Hematopoietic multipotent progenitor cell treated with erythropoietin and hydrocortisone succinate and interleukin-3 and kit ligand, for 17 days (in vitro differentiated cells): Measurements from ENCODE around the gene DOCK7.
A peak's percentile ranks its signal among the peaks of the same experiment; 100 is the strongest.
"Not testable (repeated sequence)": the region's sequence is repeated elsewhere in the genome, so short reads cannot be mapped to it uniquely, and the experiment has no call there.

Experiments
- DNase-seq: peaks from one replicate; pipeline ENCODE4 v3.0.0-alpha.2; 2015; ENCODE audit warnings: low spot score

The DOCK7 gene, protein sequence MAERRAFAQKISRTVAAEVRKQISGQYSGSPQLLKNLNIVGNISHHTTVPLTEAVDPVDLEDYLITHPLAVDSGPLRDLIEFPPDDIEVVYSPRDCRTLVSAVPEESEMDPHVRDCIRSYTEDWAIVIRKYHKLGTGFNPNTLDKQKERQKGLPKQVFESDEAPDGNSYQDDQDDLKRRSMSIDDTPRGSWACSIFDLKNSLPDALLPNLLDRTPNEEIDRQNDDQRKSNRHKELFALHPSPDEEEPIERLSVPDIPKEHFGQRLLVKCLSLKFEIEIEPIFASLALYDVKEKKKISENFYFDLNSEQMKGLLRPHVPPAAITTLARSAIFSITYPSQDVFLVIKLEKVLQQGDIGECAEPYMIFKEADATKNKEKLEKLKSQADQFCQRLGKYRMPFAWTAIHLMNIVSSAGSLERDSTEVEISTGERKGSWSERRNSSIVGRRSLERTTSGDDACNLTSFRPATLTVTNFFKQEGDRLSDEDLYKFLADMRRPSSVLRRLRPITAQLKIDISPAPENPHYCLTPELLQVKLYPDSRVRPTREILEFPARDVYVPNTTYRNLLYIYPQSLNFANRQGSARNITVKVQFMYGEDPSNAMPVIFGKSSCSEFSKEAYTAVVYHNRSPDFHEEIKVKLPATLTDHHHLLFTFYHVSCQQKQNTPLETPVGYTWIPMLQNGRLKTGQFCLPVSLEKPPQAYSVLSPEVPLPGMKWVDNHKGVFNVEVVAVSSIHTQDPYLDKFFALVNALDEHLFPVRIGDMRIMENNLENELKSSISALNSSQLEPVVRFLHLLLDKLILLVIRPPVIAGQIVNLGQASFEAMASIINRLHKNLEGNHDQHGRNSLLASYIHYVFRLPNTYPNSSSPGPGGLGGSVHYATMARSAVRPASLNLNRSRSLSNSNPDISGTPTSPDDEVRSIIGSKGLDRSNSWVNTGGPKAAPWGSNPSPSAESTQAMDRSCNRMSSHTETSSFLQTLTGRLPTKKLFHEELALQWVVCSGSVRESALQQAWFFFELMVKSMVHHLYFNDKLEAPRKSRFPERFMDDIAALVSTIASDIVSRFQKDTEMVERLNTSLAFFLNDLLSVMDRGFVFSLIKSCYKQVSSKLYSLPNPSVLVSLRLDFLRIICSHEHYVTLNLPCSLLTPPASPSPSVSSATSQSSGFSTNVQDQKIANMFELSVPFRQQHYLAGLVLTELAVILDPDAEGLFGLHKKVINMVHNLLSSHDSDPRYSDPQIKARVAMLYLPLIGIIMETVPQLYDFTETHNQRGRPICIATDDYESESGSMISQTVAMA (N-terminal part only)

DNA sequence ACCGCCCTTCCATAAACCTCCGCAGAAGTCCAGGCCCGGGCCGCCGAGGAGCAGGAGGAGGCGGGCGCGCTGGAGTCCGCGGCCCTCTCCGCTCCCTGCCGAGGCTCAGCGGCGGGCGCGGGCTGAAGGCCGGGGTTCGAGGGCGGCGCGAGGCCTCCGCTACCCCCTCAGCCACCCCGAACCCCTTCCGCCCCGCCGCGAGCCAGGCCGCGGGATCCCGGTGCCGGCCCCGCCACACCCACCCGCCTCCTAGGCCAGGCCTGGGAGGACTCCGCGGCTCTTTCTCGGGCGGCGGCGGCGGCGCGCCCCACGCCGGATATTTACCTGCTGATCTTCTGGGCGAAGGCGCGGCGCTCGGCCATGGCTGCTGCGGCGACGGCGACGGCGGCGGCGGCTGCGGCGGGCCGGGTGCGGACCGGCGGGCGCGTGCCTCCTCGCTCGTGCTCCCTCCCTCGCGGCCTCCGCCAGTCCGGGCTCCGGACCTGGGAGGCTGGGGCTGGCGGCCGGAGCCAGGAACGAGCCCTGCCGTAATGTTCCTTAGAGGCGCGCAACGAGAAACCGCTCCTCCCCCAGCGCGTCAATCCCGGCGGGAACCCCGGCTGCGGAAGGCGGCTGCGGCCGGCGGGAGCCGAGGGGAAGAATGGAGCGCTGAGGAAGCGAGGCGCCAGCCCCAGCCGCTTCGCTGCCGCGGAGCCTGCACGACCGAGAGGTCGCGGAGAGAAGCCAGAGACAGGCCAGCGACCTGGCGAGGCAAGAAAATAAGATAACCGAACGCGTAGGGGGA is at the start of gene DOCK7:
TSS of gene DOCK7 (minus strand) at position 484 of the 784 bp plus-strand sequence. CDS start at position 362, 122 bp downstream.
- peak; percentile 62 for DNase-seq

DNA sequence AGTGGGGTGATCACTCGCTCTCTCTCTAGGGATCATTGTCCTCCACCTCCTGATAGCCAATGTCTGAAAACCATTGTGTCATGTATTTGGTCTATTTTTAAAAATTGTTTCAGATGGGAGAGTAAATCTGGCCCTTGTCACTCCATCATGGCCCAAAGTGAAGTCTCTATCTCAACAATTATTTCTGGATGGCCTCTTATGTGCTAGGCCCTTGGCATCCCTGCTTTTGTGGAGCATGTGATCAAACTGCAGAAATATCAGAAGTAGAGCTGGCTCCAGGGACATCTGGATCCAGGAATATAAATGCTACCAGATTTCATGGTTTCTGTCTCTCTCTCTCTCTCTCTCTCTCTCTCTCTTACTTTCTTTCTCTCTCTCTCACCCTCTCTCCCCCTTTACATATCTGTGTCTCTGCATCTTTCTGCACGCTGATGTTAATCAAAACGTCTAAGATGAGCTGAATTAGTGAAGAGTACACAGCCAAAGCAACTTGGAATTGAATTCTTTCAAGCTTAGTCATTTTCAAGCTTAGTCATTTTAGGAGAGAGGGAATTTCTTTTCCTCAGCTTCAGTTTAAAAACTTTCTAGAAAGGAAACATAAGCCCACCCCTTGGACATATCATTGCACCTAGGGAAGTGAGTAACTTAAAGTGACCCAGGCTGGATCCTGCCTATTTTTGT is 47.4 kb upstream of the DOCK7 start:
- no peak for DNase-seq

DNA sequence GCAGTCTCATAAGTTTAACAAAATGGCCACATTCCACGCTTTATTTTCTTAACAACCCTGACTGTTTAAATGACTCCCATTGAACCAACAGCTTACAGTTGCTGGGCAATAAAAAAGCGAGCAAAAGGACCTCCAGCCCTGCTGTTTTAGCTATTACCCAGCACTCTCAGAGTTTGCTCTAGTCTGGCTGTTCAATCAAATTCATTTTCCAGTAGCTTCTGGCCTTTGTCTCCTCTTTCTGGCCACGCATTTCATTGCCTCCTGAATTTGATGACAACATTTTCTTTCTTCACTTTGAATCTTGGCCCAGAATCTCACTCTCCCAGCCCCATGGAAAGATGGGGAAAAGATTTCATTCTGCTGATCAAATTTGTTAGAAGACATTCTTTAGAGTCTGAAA is 44.1 kb upstream of the DOCK7 start:
- DNase-seq = no peak

DNA sequence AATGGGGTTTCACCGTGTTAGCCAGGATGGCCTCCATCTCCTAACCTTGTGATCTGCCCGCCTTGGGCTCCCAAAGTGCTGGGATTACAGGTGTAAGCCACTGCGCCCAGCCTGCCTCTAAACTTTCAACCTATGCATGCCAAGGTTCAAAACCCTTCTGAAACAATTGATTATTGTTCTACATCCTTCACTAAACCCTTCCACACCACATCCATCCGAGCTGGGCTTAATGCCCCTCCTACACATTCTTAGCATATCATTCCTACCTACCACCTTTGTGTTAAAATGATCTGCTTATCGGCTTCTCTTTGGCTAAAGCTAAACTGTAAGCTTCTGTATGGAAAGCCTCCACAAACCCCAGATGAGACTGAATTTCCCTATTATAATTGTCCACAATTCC is 40.8 kb upstream of the DOCK7 start:
- DNase-seq = no peak

DNA sequence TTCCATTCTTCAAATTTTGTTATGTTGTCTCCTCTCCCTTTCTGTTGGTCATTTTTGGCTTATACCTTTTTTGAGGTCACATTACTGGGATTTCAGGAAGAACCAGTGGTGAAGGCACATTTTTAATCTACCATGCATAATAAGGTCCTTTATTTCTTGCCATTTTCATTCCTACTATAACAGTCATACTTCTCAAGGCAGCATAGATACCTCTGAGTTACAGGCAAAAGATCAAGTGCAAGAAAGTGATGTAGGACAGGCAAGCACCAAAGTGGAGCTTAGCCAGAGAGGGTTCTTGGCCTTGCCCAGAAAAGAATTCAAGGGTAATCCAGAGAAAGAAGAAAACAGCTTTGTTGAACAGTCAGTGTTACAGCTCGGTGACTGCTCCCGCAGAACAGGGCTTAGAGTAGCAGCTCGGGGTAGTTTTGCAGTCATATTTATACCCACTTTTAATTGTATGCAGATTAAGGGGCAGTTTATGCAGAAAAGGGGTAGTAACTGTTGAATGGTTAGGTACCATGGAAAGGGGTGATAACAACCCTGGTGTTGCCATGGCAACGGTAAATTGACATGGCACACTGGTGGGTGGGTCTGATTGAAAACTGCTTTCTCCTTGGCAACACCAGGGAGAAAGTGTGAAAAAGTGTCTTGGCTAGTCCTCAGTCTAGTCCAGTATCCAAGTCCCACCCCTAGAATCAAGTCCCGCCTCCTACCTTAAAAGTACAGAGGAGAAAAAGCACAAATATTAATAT is 39.6 kb upstream of the DOCK7 start:
- no peak for DNase-seq

DNA sequence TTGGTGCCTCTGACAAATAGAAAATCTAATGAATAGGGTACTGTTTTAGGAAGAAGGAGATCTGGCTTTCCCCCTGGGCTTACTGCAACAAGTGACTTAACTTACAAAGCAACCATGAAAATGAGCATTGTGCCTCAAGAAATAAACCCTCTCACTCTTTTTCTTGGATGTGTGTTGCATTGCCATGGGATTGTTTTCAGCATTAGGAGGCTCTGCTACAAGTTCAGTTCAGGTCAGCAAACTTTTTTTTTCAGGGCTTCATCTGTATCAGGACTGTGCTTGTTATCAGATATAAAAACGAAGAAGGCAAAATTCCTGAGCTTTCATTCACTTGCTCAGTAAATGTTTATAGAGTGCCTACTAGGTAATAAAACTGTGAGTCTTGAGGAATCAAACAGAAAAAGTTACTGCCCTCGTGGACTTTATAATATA is 37.8 kb upstream of the DOCK7 start:
- DNase-seq = no peak

DNA sequence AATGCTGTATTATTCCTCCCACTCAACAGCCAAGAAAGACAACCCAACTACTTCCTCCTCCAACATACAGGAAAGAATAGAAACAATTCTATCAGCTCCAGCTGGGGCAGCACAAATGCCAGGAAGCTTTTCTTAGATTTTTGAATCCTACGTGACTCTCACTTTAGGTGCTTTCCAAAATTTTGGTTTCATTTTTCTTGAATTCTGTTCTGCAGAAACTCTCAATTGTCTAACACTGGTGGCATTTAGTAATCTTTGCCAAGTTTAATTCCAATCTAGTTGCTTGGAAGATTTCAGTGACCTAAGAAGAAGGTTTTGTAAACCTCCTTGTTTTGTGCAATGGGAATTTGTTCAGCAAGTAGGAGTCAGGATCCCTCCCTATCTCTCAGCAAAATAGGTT is 37.1 kb upstream of the DOCK7 start:
- DNase-seq = no peak

DNA sequence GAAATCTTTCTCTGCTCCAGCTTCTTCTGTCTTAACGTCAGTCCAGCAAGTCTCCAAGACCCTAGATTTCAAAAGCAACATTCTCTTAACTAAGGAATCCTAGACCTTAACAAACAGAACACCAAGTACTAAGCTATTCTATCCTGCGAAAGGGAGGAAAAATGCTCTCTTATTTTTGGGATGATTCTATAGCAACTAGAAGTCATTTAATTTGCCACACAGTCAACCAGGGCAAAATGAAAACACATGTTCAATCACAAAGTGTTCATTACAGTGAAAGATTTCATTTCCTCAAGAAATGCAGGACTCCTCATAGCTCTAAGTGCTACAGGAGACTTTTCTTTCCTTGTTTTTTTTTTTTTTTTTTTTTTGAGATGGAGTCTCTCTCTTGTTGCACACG is 36.2 kb upstream of the DOCK7 start:
- no peak for DNase-seq

DNA sequence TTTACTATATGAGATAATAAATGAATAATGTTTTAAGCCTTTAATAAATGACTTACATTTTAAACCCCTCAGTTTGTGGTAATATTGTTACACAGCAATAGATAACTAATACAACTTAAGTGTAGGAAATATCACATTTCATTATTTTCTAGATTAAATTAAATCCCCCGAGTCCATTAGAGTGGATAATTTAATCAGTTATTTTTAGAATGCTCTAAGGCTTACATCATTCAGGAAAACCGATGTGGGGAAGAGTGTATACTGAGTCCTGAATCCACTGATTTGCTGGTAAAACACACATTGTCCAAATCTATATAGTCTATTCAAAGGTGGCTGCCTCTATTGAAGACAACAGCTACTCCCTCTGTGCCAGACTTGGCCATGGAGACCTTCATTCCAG is 35.7 kb upstream of the DOCK7 start:
- DNase-seq = no peak

DNA sequence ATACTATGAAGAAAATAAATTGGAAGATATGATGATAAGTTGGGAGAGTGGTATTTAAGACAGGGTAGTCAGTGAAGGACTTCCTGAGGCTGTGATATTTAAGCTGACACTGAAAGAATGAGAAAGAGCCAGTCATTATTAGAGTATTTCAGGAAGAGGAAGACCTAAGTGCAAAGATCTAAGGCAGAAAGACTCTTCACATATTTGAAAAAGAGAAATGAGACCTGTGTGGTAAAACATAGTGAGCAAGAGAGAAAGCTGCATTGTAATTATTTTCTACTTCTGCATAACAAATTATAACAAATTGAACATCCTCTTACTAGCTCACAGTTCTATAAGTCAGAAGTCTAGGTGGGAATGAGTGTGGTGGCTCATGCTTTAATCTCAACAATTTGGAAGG is 34.6 kb upstream of the DOCK7 start:
- no peak for DNase-seq

DNA sequence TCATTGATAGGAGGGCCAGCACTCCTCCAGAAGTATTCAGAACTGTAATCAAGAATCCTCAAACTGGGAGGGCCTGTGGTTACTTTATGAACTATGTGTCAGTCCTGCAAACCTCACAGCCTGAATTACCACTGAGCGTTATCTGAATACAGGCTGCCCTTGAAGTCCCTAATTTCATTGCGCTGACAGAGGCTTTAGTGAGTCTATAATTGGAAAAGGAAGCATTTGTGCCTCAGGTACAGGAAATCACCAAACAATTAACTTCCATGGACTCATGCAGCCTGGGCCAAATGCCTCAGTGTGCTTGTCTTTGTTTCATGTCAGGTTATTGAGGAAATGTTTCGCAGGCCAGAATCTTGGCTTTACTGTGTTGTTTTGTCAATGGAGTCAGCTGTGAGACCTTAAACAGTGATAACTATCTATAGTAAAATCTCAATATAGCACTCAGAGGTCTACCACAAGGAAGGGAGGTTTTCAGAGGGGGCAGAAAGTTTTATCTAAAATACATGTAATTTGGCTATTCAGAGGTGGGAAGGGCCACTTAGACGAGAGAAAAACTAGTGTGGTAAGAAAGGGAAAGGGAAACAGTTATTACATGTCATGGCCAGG is 32.9 kb upstream of the DOCK7 start:
- no peak for DNase-seq

DNA sequence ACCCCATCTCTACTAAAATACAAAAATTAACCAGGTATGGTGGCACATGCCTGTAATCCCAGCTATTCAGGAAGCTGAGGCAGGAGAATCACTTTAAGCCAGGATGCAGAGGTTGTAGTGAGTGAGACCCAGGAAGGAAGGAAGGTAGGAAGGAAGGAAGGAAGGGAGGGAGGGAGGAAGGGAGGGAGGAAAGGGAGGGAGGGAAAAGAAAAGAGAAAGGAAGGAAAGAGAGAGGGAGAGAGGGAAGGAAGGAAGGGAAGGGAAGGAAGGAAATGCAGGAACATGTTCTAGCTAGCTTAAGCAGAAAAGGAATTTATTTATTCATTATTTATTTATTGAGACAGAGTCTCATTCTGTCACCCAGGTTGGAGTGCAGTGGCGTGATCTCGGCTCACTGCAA is 30.2 kb upstream of the DOCK7 start:
- not testable (repeated sequence) for DNase-seq

DNA sequence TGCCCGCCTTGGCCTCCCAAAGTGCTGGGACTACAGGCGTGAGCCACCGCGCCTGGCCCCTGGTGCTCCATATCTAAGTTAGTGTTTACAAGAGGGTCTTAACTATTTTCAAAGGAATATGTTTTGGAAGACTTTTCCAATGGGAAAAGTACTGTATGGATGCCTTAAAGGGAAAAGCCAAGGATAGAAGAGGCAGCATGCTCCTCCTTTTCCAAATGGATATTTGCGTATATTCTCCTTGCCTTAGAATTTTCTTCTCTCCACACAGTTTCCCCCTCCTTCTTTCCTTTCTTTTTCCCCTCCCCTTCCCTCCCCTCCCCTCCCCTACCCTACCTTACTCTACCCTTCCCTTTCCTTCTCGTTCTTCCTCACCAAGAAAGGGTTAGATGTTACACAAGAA is 29.3 kb upstream of the DOCK7 start:
- no peak for DNase-seq

DNA sequence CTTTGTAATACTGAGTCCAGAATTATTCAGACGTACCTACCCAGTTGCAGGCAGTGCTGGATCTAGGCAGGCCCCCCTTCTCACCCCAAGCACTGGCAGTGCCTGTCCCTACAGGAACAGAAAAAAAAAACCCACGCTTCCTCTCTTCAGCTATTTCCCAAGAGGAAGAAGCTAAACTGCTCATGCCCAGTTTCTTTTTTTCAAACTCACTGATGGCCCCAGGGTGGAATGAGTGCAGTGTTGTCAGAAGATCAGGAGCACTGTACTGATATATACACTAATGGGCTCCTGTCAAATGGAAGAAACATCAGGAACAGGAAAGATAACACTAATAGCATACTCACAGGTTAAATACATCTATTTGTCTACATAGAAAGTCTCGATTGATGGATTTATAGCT is 28.2 kb upstream of the DOCK7 start:
- DNase-seq = no peak

DNA sequence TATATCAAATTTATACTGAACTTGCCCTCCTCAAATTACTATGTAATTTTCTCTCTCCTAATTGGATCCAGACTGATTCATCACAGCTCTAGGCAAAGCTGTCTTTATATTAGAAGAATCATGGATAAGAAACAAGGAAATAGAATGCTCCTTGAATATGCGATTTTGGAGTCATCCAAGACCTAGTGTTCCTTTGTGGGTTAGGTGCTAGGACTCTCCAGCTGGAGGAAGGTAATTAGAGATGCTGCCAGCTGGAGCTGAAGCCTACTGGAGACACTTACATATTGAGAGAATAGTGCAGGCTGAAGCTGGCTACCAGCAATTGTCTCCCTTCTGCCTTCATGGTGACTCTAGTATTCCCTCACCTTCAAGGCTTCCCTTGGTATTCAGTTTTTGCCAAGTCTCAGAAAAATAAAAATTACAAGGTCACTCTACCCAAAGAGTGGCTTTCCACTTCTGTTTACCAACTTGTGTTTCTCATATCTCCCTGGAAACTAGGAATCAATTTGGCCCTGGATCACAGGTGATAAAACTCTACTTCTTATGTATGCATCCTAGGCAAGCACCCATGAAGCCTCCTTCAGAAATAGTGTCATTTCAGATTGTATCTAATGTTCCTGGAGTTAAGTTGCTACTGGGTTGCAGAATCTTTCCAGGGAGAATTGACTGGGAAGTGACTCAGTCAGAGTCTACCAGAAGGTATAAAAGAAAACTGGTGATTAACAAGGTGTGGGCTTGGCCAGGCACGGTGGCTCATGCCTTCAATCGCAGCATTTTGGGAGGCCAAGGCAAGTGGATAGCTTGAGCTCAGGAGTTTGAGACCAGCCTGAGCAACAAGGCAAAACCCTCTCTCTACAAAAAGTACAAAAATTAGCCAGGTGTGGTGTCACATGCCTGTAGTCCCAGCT is 24.4 kb upstream of the DOCK7 start:
- no peak for DNase-seq

DNA sequence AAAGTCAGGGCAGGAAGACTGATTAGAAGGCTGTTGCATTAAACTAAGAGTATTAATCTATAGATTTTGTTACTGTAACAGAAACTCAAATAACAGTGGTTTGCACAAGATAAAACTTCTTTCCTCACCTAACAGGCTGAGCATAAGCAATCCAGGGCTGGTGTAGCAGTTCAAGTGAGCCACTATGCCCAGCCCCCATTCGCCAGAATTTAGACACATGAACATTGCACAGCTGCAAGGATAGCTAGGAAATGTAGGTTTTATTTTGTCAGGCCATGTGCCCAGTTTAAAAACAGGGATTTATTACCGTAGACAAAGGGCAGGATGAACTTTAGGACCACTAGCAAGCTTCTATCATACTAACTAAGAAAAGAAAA is 19.5 kb upstream of the DOCK7 start:
- no peak for DNase-seq

DNA sequence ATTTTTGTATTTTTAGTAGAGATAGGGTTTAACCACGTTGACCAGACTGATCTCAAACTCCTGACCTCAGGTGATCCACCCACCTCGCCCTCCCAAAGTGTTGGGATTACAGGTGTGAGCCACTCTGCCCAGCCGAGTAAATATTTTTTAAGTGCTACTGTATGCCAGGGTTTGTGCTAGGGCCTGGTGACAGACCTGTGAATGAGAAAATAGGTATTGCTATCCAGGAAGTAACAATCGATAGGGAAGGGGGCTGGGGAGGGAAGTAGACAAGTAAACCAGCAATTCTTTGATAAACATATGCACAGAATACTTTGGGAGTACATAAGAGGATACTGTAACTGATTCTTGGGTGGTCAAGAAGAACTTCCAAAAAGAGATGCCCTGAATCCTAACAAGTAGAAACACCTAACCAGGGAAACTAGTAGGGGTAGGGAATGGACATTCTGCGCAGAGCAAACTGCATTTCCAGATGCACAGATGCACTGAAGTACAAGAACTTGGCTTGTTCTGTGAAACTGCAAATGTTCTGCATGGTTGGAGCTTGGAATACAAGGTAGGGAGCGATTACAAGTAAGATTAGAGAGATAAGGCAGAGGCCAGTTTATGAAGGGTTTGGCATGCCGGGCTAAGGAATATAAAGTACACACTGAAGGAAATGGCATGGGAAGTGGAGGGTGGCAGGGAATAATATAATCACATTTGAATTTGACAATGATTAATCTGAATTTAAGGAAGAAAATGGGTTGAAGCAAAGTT is 19.0 kb upstream of the DOCK7 start:
- no peak for DNase-seq

DNA sequence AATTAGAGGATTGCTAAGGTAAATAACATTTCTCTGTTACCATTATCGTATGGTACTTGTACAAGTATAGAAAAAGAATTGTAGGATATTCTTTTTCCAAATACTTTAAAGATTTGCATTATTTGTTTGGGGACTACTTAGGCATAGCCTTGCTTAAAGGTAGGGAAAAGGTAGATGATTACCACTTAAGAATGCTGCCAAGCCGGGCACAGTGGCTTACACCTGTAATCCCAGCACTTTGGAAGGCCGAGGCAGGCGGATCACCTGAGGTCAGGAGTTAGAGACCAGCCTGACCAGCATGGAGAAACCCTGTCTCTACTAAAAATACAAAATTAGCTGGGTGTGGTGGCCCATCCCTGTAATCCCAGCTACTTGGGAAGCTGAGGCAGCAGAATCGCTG is 10.0 kb upstream of the DOCK7 start:
- not testable (repeated sequence) for DNase-seq
